Panc1 (cell line): Measurements from ENCODE around the gene ZNF653.

Experiments
- POLR2AphosphoS5 ChIP-seq: IDR thresholded peaks from 2 replicates; pipeline ENCODE4 v1.6.1; 2012; ENCODE audit warnings: mild to moderate bottlenecking, low read depth, low read length, moderate library complexity
- SIN3A ChIP-seq: IDR thresholded peaks from 2 replicates; pipeline ENCODE4 v1.6.1; 2012; ENCODE audit warnings: low read depth, mild to moderate bottlenecking, low read length, moderate library complexity, borderline replicate concordance; ENCODE audit not compliant: insufficient read depth
- TCF7L2 ChIP-seq: IDR thresholded peaks from 2 replicates; pipeline ENCODE4 v1.6.1; 2011; ENCODE audit warnings: mild to moderate bottlenecking, low read depth, low read length, inconsistent platforms
- TF ChIP-seq, protein P1 (sequence below): fragments of 450-650 bp; IDR thresholded peaks from 2 replicates; pipeline ENCODE4 v1.5.1; 2017; ENCODE audit warnings: mild to moderate bottlenecking

DNA sequence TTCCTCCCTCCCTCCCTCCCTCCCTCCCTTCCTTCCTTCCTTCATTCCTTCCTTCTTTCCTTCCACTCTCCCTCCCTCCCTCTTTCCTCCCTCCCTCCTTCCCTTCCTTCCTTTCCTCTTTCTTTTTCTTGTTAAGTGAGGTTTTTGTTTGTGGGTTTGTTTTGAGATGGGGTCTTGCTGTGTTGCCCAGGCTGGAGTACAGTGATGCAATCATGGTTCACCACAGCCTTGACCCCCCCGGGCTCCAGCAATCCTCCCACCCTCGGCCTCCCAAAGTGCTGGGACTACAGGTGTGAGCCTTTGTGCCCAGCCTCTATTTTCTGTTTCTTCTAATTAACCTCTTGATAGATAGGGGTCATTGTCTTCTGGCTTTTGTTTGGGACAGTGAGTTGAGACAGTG, 44.2 kb downstream of the ZNF653 start:
- TF ChIP-seq, protein P1, sequence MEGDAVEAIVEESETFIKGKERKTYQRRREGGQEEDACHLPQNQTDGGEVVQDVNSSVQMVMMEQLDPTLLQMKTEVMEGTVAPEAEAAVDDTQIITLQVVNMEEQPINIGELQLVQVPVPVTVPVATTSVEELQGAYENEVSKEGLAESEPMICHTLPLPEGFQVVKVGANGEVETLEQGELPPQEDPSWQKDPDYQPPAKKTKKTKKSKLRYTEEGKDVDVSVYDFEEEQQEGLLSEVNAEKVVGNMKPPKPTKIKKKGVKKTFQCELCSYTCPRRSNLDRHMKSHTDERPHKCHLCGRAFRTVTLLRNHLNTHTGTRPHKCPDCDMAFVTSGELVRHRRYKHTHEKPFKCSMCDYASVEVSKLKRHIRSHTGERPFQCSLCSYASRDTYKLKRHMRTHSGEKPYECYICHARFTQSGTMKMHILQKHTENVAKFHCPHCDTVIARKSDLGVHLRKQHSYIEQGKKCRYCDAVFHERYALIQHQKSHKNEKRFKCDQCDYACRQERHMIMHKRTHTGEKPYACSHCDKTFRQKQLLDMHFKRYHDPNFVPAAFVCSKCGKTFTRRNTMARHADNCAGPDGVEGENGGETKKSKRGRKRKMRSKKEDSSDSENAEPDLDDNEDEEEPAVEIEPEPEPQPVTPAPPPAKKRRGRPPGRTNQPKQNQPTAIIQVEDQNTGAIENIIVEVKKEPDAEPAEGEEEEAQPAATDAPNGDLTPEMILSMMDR = no peak
- no peak for TF ChIP-seq TCF7L2
- TF ChIP-seq POLR2AphosphoS5 = no peak
- no peak for TF ChIP-seq SIN3A
